OCI-LY1 (cell line): ENCODE data around the gene REC8.

ENCODE experiments used
- H2AFZ ChIP-seq: fragments of 200-600 bp; sonication (generic), shearing (Covaris generic); 2 replicates; pipeline ENCODE4 v1.6.0; 2014; ENCODE audit warnings: antibody characterized with exemption, mild to moderate bottlenecking, low read length
- H3F3A ChIP-seq: fragments of 200-600 bp; sonication (generic), shearing (Covaris generic); 2 replicates; pipeline ENCODE4 v1.6.0; 2014; ENCODE audit warnings: mild to moderate bottlenecking, antibody characterized with exemption, low read length, moderate library complexity; ENCODE audit not compliant: insufficient read depth
- H3K27ac ChIP-seq: fragments of 200-600 bp; sonication (generic); 2 replicates; pipeline ENCODE4 v1.5.1; 2014; ENCODE audit warnings: low read length, mixed run types, mild to moderate bottlenecking, low read depth; ENCODE audit not compliant: poor library complexity, severe bottlenecking
- H3K27me3 ChIP-seq: fragments of 200-600 bp; sonication (generic); 2 replicates; pipeline ENCODE4 v1.6.0; 2014; ENCODE audit warnings: antibody characterized with exemption, mild to moderate bottlenecking, low read length, moderate library complexity; ENCODE audit not compliant: insufficient read depth
- H3K36me3 ChIP-seq: fragments of 200-600 bp; sonication (generic); 2 replicates; pipeline ENCODE4 v1.6.1; 2014; ENCODE audit warnings: mild to moderate bottlenecking, antibody characterized with exemption, low read length, moderate library complexity, mixed read lengths; ENCODE audit not compliant: insufficient read depth
- H3K4me1 ChIP-seq: fragments of 200-600 bp; sonication (generic); 2 replicates; pipeline ENCODE4 v1.5.1; 2014; ENCODE audit warnings: mild to moderate bottlenecking, low read length, moderate library complexity; ENCODE audit not compliant: insufficient read depth, severe bottlenecking
- H3K4me2 ChIP-seq: fragments of 200-600 bp; sonication (generic), shearing (Covaris generic); 2 replicates; pipeline ENCODE4 v1.6.1; 2014; ENCODE audit warnings: low read length
- H3K4me3 ChIP-seq: fragments of 200-600 bp; sonication (generic); 2 replicates; pipeline ENCODE4 v1.5.1; 2014; ENCODE audit warnings: low read length, low read depth, mild to moderate bottlenecking, mixed read lengths; ENCODE audit not compliant: poor library complexity, severe bottlenecking
- H3K79me2 ChIP-seq: fragments of 200-600 bp; shearing (Covaris generic); 2 replicates; pipeline ENCODE4 v1.6.1; 2016; ENCODE audit warnings: mixed run types, low read length, mixed read lengths; ENCODE audit not compliant: insufficient read depth
- H3K9ac ChIP-seq: fragments of 200-600 bp; sonication (generic), shearing (Covaris generic); 2 replicates; pipeline ENCODE4 v1.6.1; 2014; ENCODE audit warnings: mild to moderate bottlenecking, low read length, mixed read lengths
- H3K9me2 ChIP-seq: fragments of 200-600 bp; sonication (generic), shearing (Covaris generic); 2 replicates; pipeline ENCODE4 v1.6.1; 2014; ENCODE audit warnings: low read depth, mild to moderate bottlenecking, low read length, mixed read lengths
- H3K9me3 ChIP-seq: fragments of 200-600 bp; shearing (Covaris generic); 2 replicates; pipeline ENCODE4 v1.6.1; 2014; ENCODE audit warnings: low read length, mixed read lengths
- H4K20me1 ChIP-seq: fragments of 200-600 bp; sonication (generic), shearing (Covaris generic); 2 replicates; pipeline ENCODE4 v1.6.0; 2016; ENCODE audit warnings: mild to moderate bottlenecking, low read length; ENCODE audit not compliant: insufficient read depth
- EZH2 ChIP-seq: fragments of 200-600 bp; sonication (generic), shearing (Covaris generic); IDR thresholded peaks from 2 replicates; pipeline ENCODE4 v1.8.0; 2017; ENCODE audit warnings: borderline replicate concordance, mixed run types, mild to moderate bottlenecking, antibody characterized with exemption, low read length, moderate library complexity, mixed read lengths
- TF ChIP-seq, protein P1 (sequence below): fragments of 200-600 bp; sonication (generic), shearing (Covaris generic); IDR thresholded peaks from 2 replicates; pipeline ENCODE4 v1.5.1; 2017; ENCODE audit warnings: mild to moderate bottlenecking, antibody characterized with exemption, low read length, moderate library complexity, mixed read lengths

The REC8 gene

DNA sequence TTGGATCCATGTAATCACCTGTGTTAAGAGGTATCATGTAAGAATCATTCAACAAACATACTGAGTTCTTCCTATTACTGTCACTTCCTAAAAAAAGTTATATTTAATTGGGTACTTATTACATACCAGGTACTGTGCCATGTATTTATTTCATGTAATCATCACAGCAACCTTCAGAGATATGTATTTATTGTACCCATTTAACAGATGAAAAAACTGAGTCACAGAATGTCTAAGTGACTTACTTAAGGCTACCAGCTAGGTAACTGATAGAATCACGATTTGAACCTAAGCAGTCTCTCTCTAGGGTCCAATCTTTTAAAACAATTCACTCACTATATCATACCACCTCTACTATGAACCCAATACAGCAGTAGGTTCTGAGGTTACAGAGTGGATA is 27.4 kb upstream of the REC8 start:
- Histone ChIP-seq H3K4me2 (no peak overlapping the region), H3K9me2 (no peaks in the 10 kb centered on the region), H3K27me3 (no peaks in the 10 kb centered on the region), H3K4me1 (peaks cover 33% of the 10 kb centered on the region), H4K20me1 (no peaks in the 10 kb centered on the region), H3K4me3 (no peak overlapping the region), H3K9ac (no peak overlapping the region), H3K79me2 (peaks cover 19% of the 10 kb centered on the region), H3F3A (no peaks in the 10 kb centered on the region), H3K27ac (no peak overlapping the region), H3K36me3 (peaks cover 38% of the 10 kb centered on the region), H3K9me3 (no peaks in the 10 kb centered on the region), H2AFZ (no peak overlapping the region)
- TF ChIP-seq, protein P1, sequence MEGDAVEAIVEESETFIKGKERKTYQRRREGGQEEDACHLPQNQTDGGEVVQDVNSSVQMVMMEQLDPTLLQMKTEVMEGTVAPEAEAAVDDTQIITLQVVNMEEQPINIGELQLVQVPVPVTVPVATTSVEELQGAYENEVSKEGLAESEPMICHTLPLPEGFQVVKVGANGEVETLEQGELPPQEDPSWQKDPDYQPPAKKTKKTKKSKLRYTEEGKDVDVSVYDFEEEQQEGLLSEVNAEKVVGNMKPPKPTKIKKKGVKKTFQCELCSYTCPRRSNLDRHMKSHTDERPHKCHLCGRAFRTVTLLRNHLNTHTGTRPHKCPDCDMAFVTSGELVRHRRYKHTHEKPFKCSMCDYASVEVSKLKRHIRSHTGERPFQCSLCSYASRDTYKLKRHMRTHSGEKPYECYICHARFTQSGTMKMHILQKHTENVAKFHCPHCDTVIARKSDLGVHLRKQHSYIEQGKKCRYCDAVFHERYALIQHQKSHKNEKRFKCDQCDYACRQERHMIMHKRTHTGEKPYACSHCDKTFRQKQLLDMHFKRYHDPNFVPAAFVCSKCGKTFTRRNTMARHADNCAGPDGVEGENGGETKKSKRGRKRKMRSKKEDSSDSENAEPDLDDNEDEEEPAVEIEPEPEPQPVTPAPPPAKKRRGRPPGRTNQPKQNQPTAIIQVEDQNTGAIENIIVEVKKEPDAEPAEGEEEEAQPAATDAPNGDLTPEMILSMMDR, result no peak
- no peak for TF ChIP-seq EZH2

DNA sequence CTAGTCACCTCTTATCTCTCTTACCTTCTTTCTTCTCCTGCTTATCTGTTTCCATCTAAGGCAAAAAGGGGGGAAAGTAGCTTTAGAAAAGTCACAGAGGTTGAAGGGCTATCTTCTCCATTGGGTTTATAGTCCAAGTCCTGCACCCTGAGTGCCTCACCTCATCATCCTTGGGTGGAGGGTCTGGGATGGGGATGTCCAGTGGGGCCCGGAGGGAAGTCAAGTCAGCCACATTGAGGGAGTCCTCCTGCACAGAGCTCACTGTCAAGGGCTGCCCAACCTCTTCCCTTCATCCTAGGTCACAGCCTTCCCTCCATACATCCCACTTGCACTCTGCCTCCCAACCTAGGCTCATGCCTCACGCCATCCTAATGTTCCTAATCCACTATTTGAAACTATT is 26.7 kb upstream of the REC8 start:
- Histone ChIP-seq H3K27me3 (no peaks in the 10 kb centered on the region), H3K36me3 (peaks cover 42% of the 10 kb centered on the region), H3K4me1 (peaks cover 28% of the 10 kb centered on the region), H3K9ac (peak overlapping the region; percentile 99; the same call in 1 of the 2 replicates), H3K9me2 (no peaks in the 10 kb centered on the region), H3F3A (no peaks in the 10 kb centered on the region), H3K27ac (no peak overlapping the region), H2AFZ (no peak overlapping the region), H3K4me2 (peak overlapping the region; percentile 98), H3K9me3 (no peaks in the 10 kb centered on the region), H3K4me3 (peak overlapping the region; percentile 97), H4K20me1 (no peaks in the 10 kb centered on the region), H3K79me2 (peaks cover 13% of the 10 kb centered on the region)
- no peak for TF ChIP-seq EZH2
- TF ChIP-seq, protein P1, result no peak

DNA sequence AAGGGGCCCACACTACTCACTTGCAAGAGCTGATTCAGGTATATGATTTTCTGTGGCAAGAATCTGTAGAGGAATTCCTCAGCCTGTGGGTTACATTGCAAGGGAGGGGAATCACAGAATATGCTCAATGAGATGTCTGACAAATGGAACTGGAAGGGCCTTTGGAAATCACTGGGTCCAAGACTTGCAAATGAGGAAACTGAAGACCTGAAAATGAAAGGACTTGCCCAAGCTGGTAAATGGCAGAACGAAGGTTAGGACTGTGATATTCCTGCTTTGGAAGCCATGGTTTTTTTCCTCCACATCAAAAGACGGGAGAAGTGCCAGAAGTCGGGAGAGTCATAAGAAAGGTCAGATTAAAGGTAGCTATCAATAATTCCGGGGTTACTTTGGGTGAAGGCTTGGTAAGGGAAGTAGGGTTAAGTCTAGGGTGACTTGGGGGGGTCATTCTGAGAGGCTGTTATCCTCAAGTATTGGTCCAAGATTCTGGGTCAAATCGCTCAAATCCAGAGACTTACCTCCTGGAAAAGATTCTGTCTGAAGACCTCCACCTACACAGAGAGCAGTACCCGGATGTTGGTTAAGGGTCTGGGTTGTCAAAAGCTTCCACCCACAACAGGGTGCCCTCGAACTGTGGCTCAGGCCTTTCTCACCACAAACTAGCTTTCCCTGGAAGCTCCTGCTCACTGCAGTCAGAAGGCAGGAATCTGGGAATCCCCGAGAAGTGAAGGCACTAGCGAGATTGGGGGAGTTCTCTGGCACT is 26.0 kb upstream of the REC8 start:
- Histone ChIP-seq H3K4me1 (peaks cover 28% of the 10 kb centered on the region), H4K20me1 (no peaks in the 10 kb centered on the region), H3K27me3 (no peaks in the 10 kb centered on the region), H3K4me2 (peak overlapping the region; percentile 98), H3K4me3 (peak overlapping the region; percentile 97), H2AFZ (no peak overlapping the region), H3K79me2 (peaks cover 6% of the 10 kb centered on the region), H3K9ac (peak overlapping the region; percentile 99), H3K9me3 (no peaks in the 10 kb centered on the region), H3F3A (no peaks in the 10 kb centered on the region), H3K27ac (peak overlapping the region; percentile 82), H3K36me3 (peaks cover 48% of the 10 kb centered on the region), H3K9me2 (no peaks in the 10 kb centered on the region)
- no peak for TF ChIP-seq EZH2
- TF ChIP-seq, protein P1, result no peak
